SK-N-SH (cell line): Measurements from ENCODE around the gene HSPA12A. TPM values are rescaled to one million over a fixed set of nuclear protein-coding genes. Genes with fewer than 3 reads are reported as not detected.

Experiments used
- CTCF ChIA-PET: fragments of 300-600, 350-600 bp; formaldehyde crosslinking; extraction: SDS; loops from one replicate; lab custom pipeline; 2021; lab: Yijun Ruan, JAX
- POLR2A ChIA-PET: fragments of 350-600 bp; sonication (Branson Sonifier 250); formaldehyde crosslinking; extraction: SDS; loops from one replicate; lab custom pipeline; 2020; ENCODE audit warnings: antibody characterized with exemption, inconsistent platforms; lab: Yijun Ruan, JAX
- DNase-seq: peaks from one replicate; pipeline ENCODE4 v3.0.0; 2012
- H2AFZ ChIP-seq: fragments of 200-600 bp; sonication (generic); 2 replicates; pipeline ENCODE4 v1.8.1; 2016; ENCODE audit warnings: antibody characterized with exemption, mild to moderate bottlenecking, low read depth
- H3F3A ChIP-seq: fragments of 200-600 bp; sonication (generic); replicated peaks from 2 replicates; pipeline ENCODE3; 2016; ENCODE audit warnings: antibody characterized with exemption, mild to moderate bottlenecking; ENCODE audit not compliant: insufficient read depth
- H3K27ac ChIP-seq, 2 experiments: fragments of 200-500 bp in 1 of 2; fragments of 200-600 bp in 1 of 2; sonication (Bioruptor generic) in 1 of 2; sonication (generic), shearing (Covaris generic) in 1 of 2; 2 replicates each; pipeline versions ENCODE4 v1.5.1 to v1.6.1; 2014 to 2016; ENCODE audit warnings: low read depth in 2 of 2, inconsistent platforms in 1 of 2, low read length in 1 of 2, mild to moderate bottlenecking in 1 of 2, mixed read lengths in 1 of 2
- H3K27me3 ChIP-seq: fragments of 200-600 bp; sonication (generic), shearing (Covaris generic); 2 replicates; pipeline ENCODE4 v1.6.1; 2016; ENCODE audit warnings: mixed run types; ENCODE audit not compliant: insufficient read depth
- H3K36me3 ChIP-seq, 2 experiments: fragments of 200-500 bp in 1 of 2; fragments of 200-600 bp in 1 of 2; sonication (Bioruptor generic) in 1 of 2; sonication (generic) in 1 of 2; replicated peaks in 1 of 2; 2 replicates each; pipeline versions ENCODE3 to v1.5.1; 2014 to 2016; ENCODE audit warnings: low read length in 1 of 2, mild to moderate bottlenecking in 1 of 2; ENCODE audit not compliant: insufficient read depth in 2 of 2, control insufficient read depth in 1 of 2
- H3K4me1 ChIP-seq, 2 experiments: fragments of 200-500 bp in 1 of 2; fragments of 200-600 bp in 1 of 2; sonication (Bioruptor generic) in 1 of 2; sonication (generic), shearing (Covaris generic) in 1 of 2; 2 replicates each; pipeline versions ENCODE4 v1.5.1 to v1.6.1; 2014 to 2016; ENCODE audit warnings: low read depth in 1 of 2, low read length in 1 of 2, mixed run types in 1 of 2; ENCODE audit not compliant: insufficient read depth in 2 of 2, control insufficient read depth in 1 of 2
- H3K4me2 ChIP-seq: fragments of 200-600 bp; sonication (generic), shearing (Covaris generic); 2 replicates; pipeline ENCODE4 v1.6.1; 2017; ENCODE audit warnings: mixed run types
- H3K4me3 ChIP-seq, 2 experiments: fragments of 200-500 bp in 1 of 2; fragments of 200-600 bp in 1 of 2; sonication (Bioruptor generic) in 1 of 2; sonication (generic), shearing (Covaris generic) in 1 of 2; 2 replicates each; pipeline versions ENCODE4 v1.5.1 to v1.8.1; 2014 to 2016; ENCODE audit warnings: low read depth in 2 of 2, inconsistent platforms in 1 of 2, low read length in 1 of 2, mild to moderate bottlenecking in 1 of 2, mixed read lengths in 1 of 2, moderate library complexity in 1 of 2
- H3K79me2 ChIP-seq: fragments of 200-600 bp; sonication (generic); 2 replicates; pipeline ENCODE4 v1.8.1; 2017; ENCODE audit warnings: mild to moderate bottlenecking; ENCODE audit not compliant: insufficient read depth
- H3K9ac ChIP-seq: fragments of 200-600 bp; sonication (generic); 2 replicates; pipeline ENCODE4 v1.6.1; 2017; ENCODE audit warnings: mixed run types
- H3K9me2 ChIP-seq: fragments of 200-600 bp; sonication (generic); 2 replicates; pipeline ENCODE4 v1.6.1; 2017; ENCODE audit warnings: mixed run types
- H3K9me3 ChIP-seq: fragments of 200-600 bp; sonication (generic); 2 replicates; pipeline ENCODE4 v1.6.1; 2017; ENCODE audit warnings: mixed run types, mild to moderate bottlenecking, moderate library complexity
- H4K20me1 ChIP-seq: fragments of 200-600 bp; sonication (generic); 2 replicates; pipeline ENCODE4 v1.6.1; 2017; ENCODE audit warnings: mild to moderate bottlenecking, mixed run types; ENCODE audit not compliant: insufficient read depth
- CHD2 ChIP-seq: fragments of 150-350 bp; IDR thresholded peaks from 2 replicates; pipeline ENCODE4 v1.6.1; 2018; ENCODE audit warnings: low read length; ENCODE audit not compliant: partially characterized antibody
- ELF1 ChIP-seq: IDR thresholded peaks from 2 replicates; pipeline ENCODE4 v1.4.0; 2012
- EP300 ChIP-seq, 2 experiments: IDR thresholded peaks; 2 replicates each; pipeline versions ENCODE4 v1.4.0 to v1.6.1; 2012; ENCODE audit warnings: borderline replicate concordance in 1 of 2, low read depth in 1 of 2, low read length in 1 of 2
- FOSL2 ChIP-seq: IDR thresholded peaks from 2 replicates; pipeline ENCODE4 v1.4.0; 2012; ENCODE audit warnings: low read depth, mild to moderate bottlenecking, moderate library complexity, borderline replicate concordance
- FOXJ3 ChIP-seq: sonication (generic); formaldehyde crosslinking; IDR thresholded peaks from 2 replicates; pipeline ENCODE4 v1.5.1; 2020; ENCODE audit warnings: mild to moderate bottlenecking, missing genetic modification reagents
- GABPA ChIP-seq: IDR thresholded peaks from 2 replicates; pipeline ENCODE4 v1.4.0; 2012; ENCODE audit warnings: low read depth, mild to moderate bottlenecking
- GATA2 ChIP-seq: sonication (generic); formaldehyde crosslinking; IDR thresholded peaks from 2 replicates; pipeline ENCODE4 v1.5.0; 2020; ENCODE audit warnings: mild to moderate bottlenecking, missing genetic modification reagents
- JUND ChIP-seq: IDR thresholded peaks from 2 replicates; pipeline ENCODE4 v1.4.0; 2012
- MAX ChIP-seq: IDR thresholded peaks from 2 replicates; pipeline ENCODE4 v1.4.0; 2012; ENCODE audit warnings: low read depth
- MEF2A ChIP-seq: IDR thresholded peaks from 2 replicates; pipeline ENCODE4 v1.4.0; 2012; ENCODE audit warnings: low read depth, borderline replicate concordance
- PBX3 ChIP-seq: IDR thresholded peaks from 2 replicates; pipeline ENCODE4; 2012
- POLR2AphosphoS5 ChIP-seq: IDR thresholded peaks from 2 replicates; pipeline ENCODE4 v1.6.1; 2012; ENCODE audit warnings: low read depth, low read length
- REST ChIP-seq: IDR thresholded peaks from 2 replicates; pipeline ENCODE4 v1.6.1; 2012; ENCODE audit warnings: mild to moderate bottlenecking, low read depth, low read length, moderate library complexity
- RXRA ChIP-seq: IDR thresholded peaks from 2 replicates; pipeline ENCODE4 v1.4.0; 2012; ENCODE audit warnings: low read depth, mild to moderate bottlenecking, borderline replicate concordance
- SIN3A ChIP-seq: IDR thresholded peaks from 2 replicates; pipeline ENCODE4 v1.6.1; 2012; ENCODE audit warnings: low read depth, mild to moderate bottlenecking, low read length, moderate library complexity, borderline replicate concordance
- TAF1 ChIP-seq: IDR thresholded peaks from 2 replicates; pipeline ENCODE4 v1.6.1; 2012; ENCODE audit warnings: low read depth, mild to moderate bottlenecking, low read length, moderate library complexity, borderline replicate concordance
- TEAD4 ChIP-seq: IDR thresholded peaks from 2 replicates; pipeline ENCODE4 v1.4.0; 2012; ENCODE audit warnings: mild to moderate bottlenecking, borderline replicate concordance; ENCODE audit not compliant: insufficient read depth
- USF1 ChIP-seq: IDR thresholded peaks from 2 replicates; pipeline ENCODE4 v1.4.0; 2012; ENCODE audit warnings: low read depth, borderline replicate concordance
- YY1 ChIP-seq: IDR thresholded peaks from 2 replicates; pipeline ENCODE4 v1.4.0; 2012; ENCODE audit warnings: low read depth, mild to moderate bottlenecking
- ZBTB33 ChIP-seq: IDR thresholded peaks from 2 replicates; pipeline ENCODE4 v1.4.0; 2012; ENCODE audit warnings: low read depth, borderline replicate concordance
- WGBS: methylation state at CpG from one replicate; pipeline ENCODE4 v1.1.6; 2017; ENCODE audit warnings: low lambda C conversion rate; 5-methylcytosine and 5-hydroxymethylcytosine counted together
- polyA plus RNA-seq, 3 experiments: library from polyadenylated mRNA; depleted of rRNA; stranded (reverse); fragments of >200 nt; gene quantifications; 2 replicates each; pipeline ENCODE4 v1.2.3, GENCODE V29; 2012

Gene HSPA12A
- polyA plus RNA-seq, 1 of the 3 experiments (the other 2 are of a cell fraction), result 2.9 TPM

- H3K36me3 ChIP-seq, result no peaks in the 10 kb centered on the region
- ChIA-PET CTCF (no interaction called here), POLR2A (no interaction called here)
- TF ChIP-seq PBX3, result no peak
- TF ChIP-seq POLR2AphosphoS5, result no peak
- no peak for TF ChIP-seq ELF1
- no peak for TF ChIP-seq SIN3A
- no peak for TF ChIP-seq ZBTB33
- no peak for TF ChIP-seq MEF2A
- TF ChIP-seq USF1, result no peak
- no peak for TF ChIP-seq MAX
- TF ChIP-seq GATA2 (CRISPR knock-in tag), result no peak
- no peak for TF ChIP-seq JUND
- no peak for TF ChIP-seq EP300 (IDR thresholded peaks at IDR 0.05; ENCODE audit: borderline replicate concordance in 1 of 2, low read depth in 1 of 2, low read length in 1 of 2)
- no peak for TF ChIP-seq YY1
- TF ChIP-seq RXRA, result no peak
- no peak for TF ChIP-seq TEAD4
- TF ChIP-seq TAF1, result no peak
- TF ChIP-seq REST, result no peak
- TF ChIP-seq FOSL2, result no peak
- TF ChIP-seq FOXJ3 (CRISPR knock-in tag), result no peak
- no peak for TF ChIP-seq CHD2
- TF ChIP-seq GABPA, result no peak
- H3K4me3 ChIP-seq, result no peak overlapping the region
- no peaks in the 10 kb centered on the region for H3K27me3 ChIP-seq
- H3K9ac ChIP-seq, result no peak overlapping the region
- WGBS, result 83% methylated on average over 4 of the region's 4 CpGs
- no peaks in the 10 kb centered on the region for H3K9me2 ChIP-seq
- no peaks in the 10 kb centered on the region for H3K79me2 ChIP-seq
- H3F3A ChIP-seq, result no peaks in the 10 kb centered on the region
- H2AFZ ChIP-seq, result no peak overlapping the region
- no peaks in the 10 kb centered on the region for H4K20me1 ChIP-seq
- DNase-seq, result no peak
- H3K4me2 ChIP-seq, result no peak overlapping the region
- no peaks in the 10 kb centered on the region; a peak in 1 of 4 replicates for H3K4me1 ChIP-seq
- no peaks in the 10 kb centered on the region for H3K9me3 ChIP-seq
- H3K27ac ChIP-seq, result no peak overlapping the region
Observed at GRCh38 chr10:116752969-116753665, 10.8 kb upstream of the HSPA12A start.
